DND-41 (cell line): ENCODE data around the gene TBC1D17.
A peak's percentile ranks its signal among the peaks of the same experiment; 100 is the strongest.

Experiments
- ATAC-seq: fragments of 200-7000 bp; cut with Tn5 transposase; 3 replicates; pipeline ENCODE4 v1.9.1; 2021; ENCODE audit warnings: low read depth; ENCODE audit not compliant: insufficient read depth
- DNase-seq: peaks from one replicate; pipeline ENCODE4 v3.0.0-alpha.2; 2020
- H2AFZ ChIP-seq: 2 replicates; pipeline ENCODE4 v1.6.0; 2012; ENCODE audit warnings: low read depth, low read length
- H3K27ac ChIP-seq: 2 replicates; pipeline ENCODE4 v1.5.1; 2012; ENCODE audit warnings: low read length, inconsistent platforms
- H3K27me3 ChIP-seq: fragments of 200-600 bp; sonication (generic); 2 replicates; pipeline ENCODE4 v1.6.0; 2012; ENCODE audit warnings: low read length, mild to moderate bottlenecking, inconsistent platforms; ENCODE audit not compliant: insufficient read depth, poor library complexity
- H3K36me3 ChIP-seq: 2 replicates; pipeline ENCODE4 v1.5.1; 2012; ENCODE audit warnings: low read length, inconsistent platforms; ENCODE audit not compliant: insufficient read depth
- H3K4me1 ChIP-seq: 2 replicates; pipeline ENCODE4 v1.5.1; 2012; ENCODE audit warnings: mild to moderate bottlenecking, low read length; ENCODE audit not compliant: insufficient read depth
- H3K4me2 ChIP-seq: 2 replicates; pipeline ENCODE4 v1.6.0; 2012; ENCODE audit warnings: mild to moderate bottlenecking, moderate library complexity, low read length, inconsistent platforms; ENCODE audit not compliant: insufficient read depth
- H3K4me3 ChIP-seq, 2 experiments: fragments of 200-600 bp in 1 of 2; shearing (Covaris generic) in 1 of 2; 2 replicates each; pipeline ENCODE4 v1.5.1; 2012 to 2016; ENCODE audit warnings: inconsistent platforms in 2 of 2, low read length in 2 of 2, mild to moderate bottlenecking in 2 of 2, low read depth in 1 of 2, moderate library complexity in 1 of 2
- H3K79me2 ChIP-seq: 2 replicates; pipeline ENCODE4 v1.6.0; 2012; ENCODE audit warnings: low read length, inconsistent platforms; ENCODE audit not compliant: insufficient read depth
- H3K9ac ChIP-seq: 2 replicates; pipeline ENCODE4 v1.6.0; 2012; ENCODE audit warnings: low read depth, mild to moderate bottlenecking, inconsistent platforms, low read length, moderate library complexity
- H3K9me3 ChIP-seq: 2 replicates; pipeline ENCODE4 v1.5.1; 2012; ENCODE audit warnings: low read length, moderate library complexity, mild to moderate bottlenecking, inconsistent platforms; ENCODE audit not compliant: insufficient read depth, severe bottlenecking
- H4K20me1 ChIP-seq: 2 replicates; pipeline ENCODE4 v1.6.0; 2012; ENCODE audit warnings: low read length; ENCODE audit not compliant: insufficient read depth
- CTCF ChIP-seq: IDR thresholded peaks from 2 replicates; pipeline ENCODE4 v1.5.1; 2012; ENCODE audit warnings: borderline replicate concordance, low read length, moderate library complexity, mild to moderate bottlenecking; ENCODE audit not compliant: poor library complexity, severe bottlenecking; ENCODE audit errors: extremely low read depth
- EZH2 ChIP-seq: IDR thresholded peaks from 3 replicates; pipeline ENCODE4 v1.6.1; 2012; ENCODE audit warnings: borderline replicate concordance, low read depth, mild to moderate bottlenecking, moderate library complexity, low read length, inconsistent platforms; ENCODE audit not compliant: severe bottlenecking

Gene TBC1D17

GRCh38 chr19:49857061-49857837 lies 20.3 kb upstream of the TBC1D17 start:
- Histone ChIP-seq H3K4me2 (no peak overlapping the region), H3K27me3 (no peaks in the 10 kb centered on the region), H3K36me3 (peaks cover 90% of the 10 kb centered on the region), H2AFZ (no peak overlapping the region), H3K9me3 (no peaks in the 10 kb centered on the region), H3K4me1 (peaks cover 21% of the 10 kb centered on the region), H4K20me1 (peaks cover 87% of the 10 kb centered on the region), H3K27ac (no peak overlapping the region), H3K4me3 (no peak overlapping the region), H3K79me2 (peaks cover 51% of the 10 kb centered on the region), H3K9ac (no peak overlapping the region)
- TF ChIP-seq CTCF: no peak
- no peak for TF ChIP-seq EZH2
- ATAC-seq: no peak; the same call in 2 of the 3 replicates
- no peak for DNase-seq

GRCh38 chr19:49857838-49858087 lies 19.7 kb upstream of the TBC1D17 start:
- H3K4me1 ChIP-seq: peaks cover 15% of the 10 kb centered on the region
- no peak overlapping the region for H3K27ac ChIP-seq
- H3K79me2 ChIP-seq: peaks cover 46% of the 10 kb centered on the region
- H3K9me3 ChIP-seq: no peaks in the 10 kb centered on the region
- H4K20me1 ChIP-seq: peaks cover 82% of the 10 kb centered on the region
- H3K4me3 ChIP-seq: no peak overlapping the region
- H3K27me3 ChIP-seq: no peaks in the 10 kb centered on the region
- no peak for TF ChIP-seq EZH2
- TF ChIP-seq CTCF: no peak
- H2AFZ ChIP-seq: no peak overlapping the region
- H3K36me3 ChIP-seq: peaks cover 84% of the 10 kb centered on the region
- no peak overlapping the region for H3K4me2 ChIP-seq
- H3K9ac ChIP-seq: no peak overlapping the region
- no peak for DNase-seq
- no peak for ATAC-seq

- H3K27me3 ChIP-seq: no peaks in the 10 kb centered on the region
- H3K4me2 ChIP-seq: no peak overlapping the region
- DNase-seq (no peak), ATAC-seq (peak; percentile 8; the same call in 1 of the 3 replicates)
- H3K4me3 ChIP-seq: no peak overlapping the region
- peaks cover 43% of the 10 kb centered on the region for H3K79me2 ChIP-seq
- H2AFZ ChIP-seq: no peak overlapping the region
- no peaks in the 10 kb centered on the region for H3K9me3 ChIP-seq
- peaks cover 12% of the 10 kb centered on the region for H3K4me1 ChIP-seq
- no peak overlapping the region for H3K27ac ChIP-seq
- TF ChIP-seq CTCF (no peak), EZH2 (no peak)
- H3K9ac ChIP-seq: no peak overlapping the region
- H3K36me3 ChIP-seq: peaks cover 88% of the 10 kb centered on the region
- H4K20me1 ChIP-seq: peaks cover 85% of the 10 kb centered on the region
Measured at GRCh38 chr19:49858088-49858985, 19.2 kb upstream of the TBC1D17 start.
